Stimulated activated CD4-positive, alpha-beta T cell treated with anti-CD3 and anti-CD28 coated beads, Interleukin-1b, Interleukin-23, amount 100 ng/mL, for 1 hour (primary cell): ENCODE results near the gene COL5A3.
"Not testable (repeated sequence)": the region's sequence is repeated elsewhere in the genome, so short reads cannot be mapped to it uniquely, and the experiment has no call there.

Source experiments
- DNase-seq, 2 donors: peaks; one replicate each; pipeline ENCODE4 v3.0.0-alpha.2; 2020; ENCODE audit warnings: low read depth in 2 of 2

COL5A3 gene

DNA sequence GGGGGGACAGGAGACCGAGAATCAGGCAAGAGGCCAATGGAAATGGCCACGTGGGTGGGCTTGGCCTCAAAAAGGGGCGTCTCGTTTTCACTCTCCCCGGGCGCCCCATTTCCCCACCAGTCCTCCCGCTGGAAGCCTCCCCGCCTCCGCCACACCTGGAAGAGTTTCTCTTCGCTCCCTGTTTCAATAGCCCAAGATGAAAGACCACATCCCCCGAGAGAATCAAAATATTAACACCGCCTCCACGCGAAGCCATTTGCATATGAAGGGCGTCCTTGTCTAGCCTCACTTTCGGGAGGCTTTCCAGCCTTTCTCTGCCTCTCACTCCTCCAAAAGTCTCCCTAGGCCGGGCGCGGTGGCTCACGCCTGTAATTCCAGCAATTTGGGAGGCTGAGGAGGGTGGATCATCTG lies 73.3 kb downstream of the COL5A3 start:
- no peak for DNase-seq

DNA sequence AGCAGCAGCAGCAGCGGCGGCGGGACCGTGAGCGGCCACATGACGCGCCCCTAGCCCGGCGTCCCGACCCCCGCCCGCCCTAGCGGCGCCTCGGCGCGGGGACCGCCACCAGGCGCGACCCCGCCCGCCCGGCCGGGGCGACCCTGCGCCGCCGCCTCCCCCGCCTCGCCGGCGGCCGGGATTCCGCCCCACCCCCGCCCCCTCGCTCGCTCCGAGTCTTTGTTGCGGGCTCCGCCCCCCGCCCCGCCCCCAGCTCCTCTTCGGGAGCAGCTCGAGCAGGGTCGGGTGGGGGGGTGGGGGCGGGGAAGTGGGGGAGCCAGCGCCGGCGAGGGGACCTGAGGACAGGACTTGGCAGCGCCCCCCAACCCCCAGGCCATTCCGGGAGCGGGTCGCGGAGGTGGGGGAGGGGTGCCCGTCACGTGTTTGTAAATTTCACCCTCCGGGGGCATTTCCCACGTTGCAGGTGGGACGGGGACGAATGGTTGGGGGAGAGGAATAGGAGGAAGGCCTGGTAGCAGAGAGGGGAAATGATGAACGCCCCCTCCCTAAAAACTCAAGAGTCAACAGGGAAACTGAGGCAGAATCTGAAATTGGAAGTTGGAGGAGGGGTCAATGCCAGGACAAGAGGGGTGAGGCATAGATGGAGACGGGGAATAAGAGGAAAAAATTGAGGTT lies 73.8 kb downstream of the COL5A3 start, which contains the start of gene OLFM2:
Gene OLFM2, minus strand, starts transcription at position 190 of the 675 bp plus-strand sequence. Its CDS starts 149 bp downstream, at position 41.
- DNase-seq, result no peak

DNA sequence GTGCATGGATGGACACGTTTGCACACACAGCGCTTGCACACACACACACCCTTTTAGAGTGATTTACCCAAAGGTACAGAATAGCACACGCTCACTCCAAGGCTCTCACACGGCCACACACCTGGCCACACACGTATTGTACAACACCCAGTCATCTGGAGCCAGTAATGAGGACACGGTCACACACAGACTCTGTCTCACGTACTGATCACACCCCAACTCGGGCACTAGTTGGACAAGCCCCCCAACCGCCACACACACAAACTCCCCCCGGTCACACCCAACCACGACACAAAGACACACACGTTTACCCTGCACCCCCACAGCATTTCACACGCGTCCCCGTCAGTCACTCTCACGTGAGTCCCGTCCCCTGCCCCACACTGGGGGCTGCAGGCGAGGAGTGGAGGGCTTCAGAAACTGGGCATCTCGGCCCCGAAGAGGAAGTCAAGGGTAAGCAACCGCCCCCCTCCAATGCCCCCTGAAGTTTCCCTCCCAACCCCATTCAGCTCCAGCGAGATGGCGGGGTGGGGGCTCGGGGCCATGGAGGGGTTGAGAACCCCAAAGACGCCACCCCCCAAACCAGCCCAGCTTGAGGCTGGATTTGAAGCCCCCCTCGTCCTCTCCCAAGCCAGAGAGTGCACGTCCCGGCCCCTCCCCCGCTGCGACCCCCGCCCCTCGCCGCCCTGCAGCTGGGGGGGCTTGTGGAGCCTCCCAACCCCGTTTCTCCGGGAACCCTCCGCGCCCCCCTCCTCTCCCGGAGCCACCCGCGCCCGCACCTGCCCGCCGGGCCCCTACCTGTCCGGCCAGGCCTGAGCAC lies 74.6 kb downstream of the COL5A3 start:
- no peak for DNase-seq

GRCh38 chr19:9934132-9934950 lies 76.0 kb downstream of the COL5A3 start:
- peak; percentile 54 to 81 for DNase-seq

DNA sequence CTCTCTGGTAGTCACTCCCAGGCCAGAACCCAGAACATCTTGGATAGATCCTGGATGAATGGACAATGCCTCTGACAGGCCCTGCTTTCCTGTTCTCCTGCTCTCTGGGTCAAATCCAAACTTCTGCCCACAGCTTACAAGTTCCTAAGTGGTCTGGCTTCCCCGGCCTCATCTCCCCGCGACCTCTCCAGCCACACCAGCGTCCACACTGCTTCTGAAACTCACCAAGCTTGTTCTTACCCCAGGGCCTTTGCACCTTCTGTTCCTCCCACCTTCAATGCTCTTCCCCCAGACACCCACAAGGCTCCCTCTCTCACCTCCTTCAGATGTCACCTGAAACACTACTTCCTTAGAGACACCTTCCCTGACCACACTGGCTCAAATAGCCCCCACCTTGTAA lies 77.5 kb downstream of the COL5A3 start:
- no peak for DNase-seq

DNA sequence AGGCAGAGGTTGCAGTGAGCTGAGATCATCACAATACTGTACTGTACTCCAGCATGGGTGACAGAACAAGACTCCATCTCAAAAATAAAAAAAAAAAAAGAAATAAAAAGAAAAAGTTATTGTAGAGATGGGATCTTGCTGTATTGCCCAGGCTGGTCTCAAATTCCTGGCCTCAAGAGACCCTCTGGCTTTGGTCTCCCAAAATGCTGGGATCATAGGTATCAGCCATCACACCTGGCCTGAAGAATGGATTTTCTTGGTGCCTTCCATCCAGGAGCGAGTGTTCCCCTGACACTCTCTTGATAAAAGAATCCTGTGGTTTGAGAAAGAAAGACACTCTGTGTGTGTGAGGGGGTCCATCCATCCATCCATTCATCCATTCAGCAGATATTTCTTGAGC lies 78.7 kb downstream of the COL5A3 start:
- no peak for DNase-seq

- DNase-seq, result no peak
Measured at GRCh38 chr19:9923440-9923839, 86.9 kb downstream of the COL5A3 start.

DNA sequence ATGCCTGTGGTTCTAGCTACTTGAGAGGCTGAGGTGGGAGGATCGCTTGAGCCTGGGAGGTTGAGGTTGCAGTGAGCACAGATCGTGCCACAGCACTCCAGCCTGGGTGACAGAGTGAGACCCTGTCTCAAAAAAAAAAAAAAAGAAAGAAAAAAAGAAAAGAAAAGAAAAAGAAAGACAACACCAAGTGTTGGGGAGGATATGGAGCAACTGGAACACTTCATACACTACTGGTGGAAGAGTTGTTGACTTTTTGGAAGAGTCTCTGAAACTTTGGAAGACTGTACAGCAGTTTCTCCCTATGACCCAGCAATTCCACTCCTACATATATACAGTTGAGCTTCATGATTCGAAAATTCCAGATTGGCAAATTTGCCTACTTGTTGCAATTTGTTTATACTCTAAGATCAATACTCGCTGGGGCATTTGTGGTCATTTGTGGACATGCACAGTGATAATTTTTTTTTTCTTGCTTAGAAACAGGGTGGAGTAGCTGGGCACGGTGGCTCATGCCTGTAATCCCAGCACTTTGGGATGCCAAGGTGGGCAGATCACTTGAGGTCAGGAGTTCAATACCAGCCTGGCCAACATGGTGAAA lies 87.4 kb downstream of the COL5A3 start:
- DNase-seq, result not testable (repeated sequence)

- no peak for DNase-seq
Measured at GRCh38 chr19:9917321-9917720, 93.0 kb downstream of the COL5A3 start.

GRCh38 chr19:9916719-9917118 lies 93.6 kb downstream of the COL5A3 start:
- no peak for DNase-seq

DNA sequence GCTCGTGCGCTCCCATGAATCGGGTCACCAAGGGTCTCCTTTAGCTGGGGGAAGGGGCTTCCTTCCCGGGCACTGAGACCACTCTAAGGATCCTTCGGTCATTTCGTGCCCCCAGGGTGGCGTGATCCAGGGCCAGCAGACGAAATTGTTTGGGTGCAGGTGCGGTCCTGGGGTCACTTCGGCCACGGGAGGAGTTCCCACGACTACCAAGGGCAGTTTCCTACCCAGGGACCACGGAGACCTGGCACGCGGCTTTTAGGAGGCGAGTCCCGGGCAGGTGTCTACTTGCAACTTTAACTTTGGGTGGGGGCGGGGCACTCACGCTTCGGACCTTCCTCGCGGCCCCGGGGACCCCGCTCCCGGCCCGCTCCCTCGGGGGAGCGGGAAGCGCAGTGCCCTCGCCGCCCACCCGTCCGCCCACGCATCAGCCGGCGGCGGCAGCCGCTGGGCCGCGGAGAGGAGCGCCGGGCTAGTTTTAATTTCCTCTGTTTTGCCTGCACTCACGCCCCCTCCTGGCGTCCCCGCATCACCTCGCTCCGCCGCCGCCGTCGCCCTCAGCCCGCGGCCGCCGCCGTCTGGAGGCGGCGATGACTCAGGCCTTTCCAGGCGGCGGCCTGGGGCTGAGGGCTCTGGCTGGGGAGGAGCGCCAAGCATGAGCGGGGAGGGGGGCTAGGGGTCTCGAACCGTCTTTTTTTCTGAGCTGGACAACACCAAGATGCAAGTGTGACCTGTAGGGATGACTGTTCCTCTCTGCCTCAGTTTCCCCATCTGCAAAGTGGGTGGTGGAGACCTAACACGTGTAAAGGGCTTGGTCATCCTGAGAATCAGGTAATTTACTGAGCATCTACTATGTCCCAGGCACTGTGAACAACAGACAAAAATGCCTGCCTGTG lies 95.7 kb downstream of the COL5A3 start:
- peak; percentile 67 to 68 for DNase-seq

GRCh38 chr19:9914001-9914314 lies 96.3 kb downstream of the COL5A3 start:
- no peak for DNase-seq

DNA sequence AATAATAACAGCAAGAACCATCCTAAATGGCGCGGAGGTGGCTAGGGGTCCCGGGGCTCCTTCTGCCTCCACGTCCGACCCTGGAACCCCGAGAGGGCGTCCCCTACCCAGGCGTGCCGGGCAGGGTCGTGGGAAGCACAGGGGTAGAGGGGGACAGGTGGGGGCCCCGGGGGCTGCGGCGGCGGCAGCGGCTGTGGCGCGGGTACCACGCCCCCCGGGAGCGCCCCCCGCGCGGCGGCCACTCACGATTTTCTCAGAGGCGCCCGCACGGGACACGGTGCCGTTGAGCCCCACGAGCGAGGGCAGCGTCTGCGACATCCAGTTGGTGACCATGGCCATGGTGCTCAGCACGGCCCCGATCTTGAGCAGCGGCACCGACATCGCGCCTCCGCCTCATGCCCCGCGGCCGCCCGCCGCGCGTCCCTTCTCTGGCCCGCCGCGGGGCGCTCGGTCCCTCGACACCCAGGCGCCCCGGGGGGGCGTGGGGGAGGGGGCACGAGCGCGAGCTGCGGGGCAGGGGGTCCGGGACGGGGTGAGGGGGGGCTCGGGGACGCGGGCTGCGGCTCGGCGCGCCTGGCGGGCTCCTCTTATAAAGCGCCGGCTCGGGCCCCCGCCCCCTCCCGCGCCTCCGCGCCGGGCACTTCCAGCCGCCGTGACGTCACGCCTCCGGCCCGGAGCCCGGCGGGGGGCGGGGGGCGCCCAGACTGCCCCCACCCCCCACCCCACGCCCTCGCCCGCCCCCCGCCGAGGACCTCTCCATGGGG lies 96.9 kb downstream of the COL5A3 start:
- no peak for DNase-seq

GRCh38 chr19:9912551-9913236 lies 97.6 kb downstream of the COL5A3 start:
- no peak for DNase-seq

DNA sequence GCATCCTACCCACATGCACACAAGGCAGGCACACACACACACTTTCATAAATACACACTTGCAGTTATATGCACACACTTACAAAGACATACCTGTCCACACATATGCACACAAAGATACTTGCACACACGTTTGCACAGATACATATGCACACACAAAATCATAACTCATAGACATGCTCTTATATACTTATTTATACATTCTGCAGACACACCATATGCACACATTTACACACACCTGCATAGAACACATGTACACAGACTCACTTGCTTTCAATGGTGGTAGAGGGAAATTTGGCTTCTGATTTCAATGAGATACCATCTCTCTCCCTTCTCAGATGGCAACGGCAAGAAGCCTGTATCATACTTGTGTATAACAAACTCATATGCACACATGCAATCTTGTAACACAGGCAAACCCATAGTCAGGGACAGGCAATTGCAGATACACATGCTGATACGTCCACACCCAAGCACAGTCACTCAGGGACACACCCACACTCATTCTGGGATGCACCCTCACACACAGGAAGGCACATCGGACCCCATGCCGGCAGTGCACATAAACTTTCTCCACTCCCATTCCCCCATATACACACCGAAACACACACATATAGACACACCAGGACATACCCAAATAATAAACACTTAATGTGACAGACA lies 98.6 kb downstream of the COL5A3 start:
- DNase-seq, result no peak

DNA sequence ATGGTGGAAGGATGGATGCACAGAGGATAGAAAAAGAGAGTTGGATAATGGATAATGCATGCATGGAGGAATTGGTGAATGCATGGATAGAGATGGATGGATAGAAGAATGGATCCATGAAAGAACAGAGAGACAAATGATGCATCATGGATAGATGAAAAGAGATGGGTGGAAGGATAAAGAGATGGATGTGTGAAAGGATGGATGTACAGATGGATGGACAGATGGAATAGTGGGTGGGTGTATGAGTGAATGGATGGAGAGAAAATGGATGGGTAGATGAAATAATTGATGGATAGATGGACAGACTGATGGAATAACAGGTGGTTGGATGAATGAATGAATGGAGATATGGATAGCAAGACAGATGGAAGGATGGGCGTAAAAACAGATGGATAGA lies 99.7 kb downstream of the COL5A3 start:
- no peak for DNase-seq
